A673 (cell line): ENCODE measurements around the gene TOPBP1. TPM values are rescaled to one million over a fixed set of nuclear protein-coding genes. Genes with fewer than 3 reads are reported as not detected.
A peak's percentile ranks its signal among the peaks of the same experiment; 100 is the strongest.

Experiments
- BruUV-seq: library from RNA; stranded (reverse); fragments of 400-500 nt; replicated peaks from 2 replicates; lab custom pipeline; 2021; lab: Mats Ljungman, UMichigan
- CTCF ChIA-PET: fragments of 300-600 bp; sonication (Branson Sonifier 250); formaldehyde crosslinking; loops from one replicate; lab custom pipeline; 2022; ENCODE audit warnings: antibody characterized with exemption; lab: Charles Lee
- POLR2A ChIA-PET: fragments of 300-600 bp; sonication (Branson Sonifier 250); formaldehyde crosslinking; loops from one replicate; lab custom pipeline; 2022; ENCODE audit warnings: antibody characterized with exemption; ENCODE audit not compliant: low non-redundant PET; lab: Charles Lee
- DNase-seq: peaks from one replicate; pipeline ENCODE4 v3.0.0-alpha.2; 2015; ENCODE audit warnings: low spot score
- H3K27ac ChIP-seq: fragments of 200-600 bp; sonication (generic); 2 replicates; pipeline ENCODE4 v1.5.1; 2016; ENCODE audit warnings: mixed run types, low read depth, mild to moderate bottlenecking, mixed read lengths, antibody characterized with exemption, low read length; ENCODE audit not compliant: poor library complexity, severe bottlenecking
- H3K27me3 ChIP-seq: fragments of 200-600 bp; sonication (generic); replicated peaks from 2 replicates; pipeline ENCODE4 v1.6.1; 2017; ENCODE audit warnings: mixed run types, low read depth, mild to moderate bottlenecking, mixed read lengths, antibody characterized with exemption, low read length; ENCODE audit not compliant: insufficient read depth, poor library complexity
- H3K36me3 ChIP-seq: fragments of 200-600 bp; sonication (generic); 2 replicates; pipeline ENCODE4 v1.6.1; 2016; ENCODE audit warnings: mixed run types, mild to moderate bottlenecking, mixed read lengths, antibody characterized with exemption, low read length; ENCODE audit not compliant: insufficient read depth, poor library complexity, severe bottlenecking
- H3K4me1 ChIP-seq: fragments of 200-600 bp; sonication (generic); 2 replicates; pipeline ENCODE4 v1.6.1; 2017; ENCODE audit warnings: mixed run types, mild to moderate bottlenecking, mixed read lengths, antibody characterized with exemption, low read length; ENCODE audit not compliant: insufficient read depth, poor library complexity, severe bottlenecking
- H3K4me3 ChIP-seq: fragments of 200-600 bp; sonication (generic); 2 replicates; pipeline ENCODE4 v1.5.1; 2016; ENCODE audit warnings: low read depth, mixed run types, mild to moderate bottlenecking, mixed read lengths, low read length; ENCODE audit not compliant: poor library complexity, severe bottlenecking
- H3K9me3 ChIP-seq: fragments of 200-600 bp; sonication (generic); 2 replicates; pipeline ENCODE4 v1.6.1; 2016; ENCODE audit warnings: mixed run types, low read depth, mild to moderate bottlenecking, mixed read lengths, antibody characterized with exemption, low read length; ENCODE audit not compliant: poor library complexity, severe bottlenecking
- EZH2 ChIP-seq: fragments of 200-600 bp; sonication (generic); IDR thresholded peaks from 2 replicates; pipeline ENCODE4 v1.6.1; 2017; ENCODE audit warnings: borderline replicate concordance, low read depth, mild to moderate bottlenecking, mixed read lengths, antibody characterized with exemption, low read length; ENCODE audit not compliant: poor library complexity, severe bottlenecking
- intact Hi-C: fragments of 100-400 bp; cut with micrococcal nuclease; formaldehyde crosslinking; loops from one replicate; pipeline ENCODE4 v1.10.0; 2022; ENCODE audit not compliant: unreplicated experiment
- total RNA-seq: library from RNA; stranded (reverse); gene quantifications from 2 replicates; pipeline ENCODE4 v1.2.3, GENCODE V29; 2021
- TF ChIP-seq, protein P1 (sequence below): fragments of 300-800, 200-600 bp; sonication (generic); conservative IDR thresholded peaks from 2 replicates; pipeline ENCODE4 v1.5.1; 2017; ENCODE audit warnings: low read depth, mild to moderate bottlenecking, antibody characterized with exemption, low read length, moderate library complexity, mixed read lengths

The TOPBP1 gene
- total RNA-seq, 1 experiment from 2014 or later: 59.8 TPM

DNA sequence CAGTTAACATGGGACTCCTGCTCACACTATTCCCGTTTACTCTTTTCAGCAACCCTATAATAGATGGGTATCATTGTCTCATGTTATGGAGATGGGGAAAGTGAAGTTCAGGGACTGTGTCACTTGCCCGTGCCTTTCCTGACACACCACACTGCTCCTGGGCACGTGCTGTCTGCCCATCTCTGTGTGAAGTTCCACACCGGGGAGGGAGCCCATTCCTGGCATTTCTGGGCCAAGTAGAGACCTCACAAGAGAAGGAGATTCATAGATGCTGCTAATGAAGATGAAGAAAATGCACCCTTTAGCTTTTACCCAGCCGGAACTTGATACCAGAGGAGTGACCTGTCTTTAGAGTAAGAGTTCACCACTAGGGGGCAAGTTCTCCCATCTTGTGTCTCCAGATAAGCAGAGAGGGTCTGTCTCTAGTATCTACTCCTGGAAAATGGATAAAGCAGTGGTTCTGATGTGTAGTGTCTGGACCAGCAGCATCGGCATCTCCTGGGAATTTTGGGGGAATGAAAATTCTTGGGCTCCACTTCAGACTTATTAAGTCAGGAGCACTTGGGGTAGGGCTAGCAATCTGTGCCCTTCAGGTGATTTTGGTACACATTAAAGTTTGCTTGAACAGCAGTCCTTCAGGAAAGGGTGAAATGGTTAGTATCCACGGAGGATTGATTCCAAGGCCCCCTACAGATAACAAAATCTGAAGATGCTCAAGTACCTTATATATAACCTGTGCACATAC lies 2.0 kb upstream of the TOPBP1 start:
- Histone ChIP-seq H3K9me3 (no peaks in the 10 kb centered on the region), H3K36me3 (peaks cover 7% of the 10 kb centered on the region), H3K4me1 (peaks cover 11% of the 10 kb centered on the region), H3K4me3 (no peak overlapping the region), H3K27ac (no peak overlapping the region), H3K27me3 (no peaks in the 10 kb centered on the region)
- TF ChIP-seq, protein P1, sequence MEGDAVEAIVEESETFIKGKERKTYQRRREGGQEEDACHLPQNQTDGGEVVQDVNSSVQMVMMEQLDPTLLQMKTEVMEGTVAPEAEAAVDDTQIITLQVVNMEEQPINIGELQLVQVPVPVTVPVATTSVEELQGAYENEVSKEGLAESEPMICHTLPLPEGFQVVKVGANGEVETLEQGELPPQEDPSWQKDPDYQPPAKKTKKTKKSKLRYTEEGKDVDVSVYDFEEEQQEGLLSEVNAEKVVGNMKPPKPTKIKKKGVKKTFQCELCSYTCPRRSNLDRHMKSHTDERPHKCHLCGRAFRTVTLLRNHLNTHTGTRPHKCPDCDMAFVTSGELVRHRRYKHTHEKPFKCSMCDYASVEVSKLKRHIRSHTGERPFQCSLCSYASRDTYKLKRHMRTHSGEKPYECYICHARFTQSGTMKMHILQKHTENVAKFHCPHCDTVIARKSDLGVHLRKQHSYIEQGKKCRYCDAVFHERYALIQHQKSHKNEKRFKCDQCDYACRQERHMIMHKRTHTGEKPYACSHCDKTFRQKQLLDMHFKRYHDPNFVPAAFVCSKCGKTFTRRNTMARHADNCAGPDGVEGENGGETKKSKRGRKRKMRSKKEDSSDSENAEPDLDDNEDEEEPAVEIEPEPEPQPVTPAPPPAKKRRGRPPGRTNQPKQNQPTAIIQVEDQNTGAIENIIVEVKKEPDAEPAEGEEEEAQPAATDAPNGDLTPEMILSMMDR: peak; percentile 84
- TF ChIP-seq EZH2: no peak
- intact Hi-C loops: no loop called here
- peak; percentile 82 for DNase-seq
- CTCF ChIA-PET: no interaction called here
- no TSS peak for BruUV-seq
- POLR2A ChIA-PET: no interaction called here

DNA sequence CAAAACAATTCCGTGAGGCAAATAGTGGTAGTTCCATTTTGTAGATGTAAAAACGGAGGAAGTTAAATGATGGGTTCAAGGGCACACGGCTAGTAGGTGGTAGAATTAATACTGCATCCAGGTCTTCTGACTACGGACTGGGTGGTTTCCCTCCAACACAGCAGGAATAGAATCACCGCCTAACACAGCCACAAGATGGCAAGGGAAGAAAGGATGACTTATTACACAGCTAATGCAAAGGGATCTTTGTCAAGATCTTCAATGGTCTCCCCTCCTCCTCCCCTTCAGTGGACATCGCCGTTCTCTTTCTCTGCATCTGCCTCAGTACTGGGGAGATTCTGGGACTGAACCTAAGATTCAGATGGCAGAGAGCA lies 524 bp upstream of the TOPBP1 start:
- TSS peak; percentile 91 for BruUV-seq
- Histone ChIP-seq H3K27ac (peak overlapping the region; percentile 93), H3K4me1 (peaks cover 11% of the 10 kb centered on the region), H3K9me3 (no peaks in the 10 kb centered on the region), H3K27me3 (no peaks in the 10 kb centered on the region), H3K36me3 (peaks cover 20% of the 10 kb centered on the region), H3K4me3 (peak overlapping the region; percentile 87)
- no peak for TF ChIP-seq EZH2
- TF ChIP-seq, protein P1: no peak
- intact Hi-C loops: loop anchor here (1.0 kb wide), 1 partner anchor 265 kb away; no protein-coding TSS in a partner anchor
- POLR2A ChIA-PET: no interaction called here
- CTCF ChIA-PET: interaction anchor here (0.7 kb wide), 1 partner anchor 550 kb away, joined by 3 read pairs; no protein-coding TSS in a partner anchor
- peak; percentile 34 for DNase-seq

DNA sequence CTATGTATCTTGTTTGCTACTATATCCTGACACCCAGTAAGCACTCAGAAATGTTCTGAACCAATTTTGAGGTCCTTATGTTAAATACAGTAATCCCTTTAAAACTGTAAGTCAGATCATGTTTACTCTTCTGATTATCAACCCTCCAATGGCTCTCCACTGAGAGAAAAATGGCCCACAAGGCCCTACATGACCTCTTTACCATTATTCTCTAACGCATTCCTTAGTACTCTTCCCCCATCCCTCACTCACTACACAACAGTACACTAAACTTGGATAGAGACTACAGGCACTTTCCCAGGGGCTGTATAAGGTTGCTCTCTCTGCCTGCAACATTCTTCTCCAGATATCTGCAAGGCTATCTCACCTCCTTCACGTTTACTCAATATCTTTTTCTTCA lies 1.9 kb downstream of the TOPBP1 start:
- H3K4me3 ChIP-seq: peak overlapping the region; percentile 87
- H3K27me3 ChIP-seq: no peaks in the 10 kb centered on the region
- H3K9me3 ChIP-seq: no peaks in the 10 kb centered on the region
- peaks cover 11% of the 10 kb centered on the region for H3K4me1 ChIP-seq
- H3K36me3 ChIP-seq: peaks cover 40% of the 10 kb centered on the region
- POLR2A ChIA-PET: no interaction called here
- TF ChIP-seq, protein P1: no peak
- no peak for TF ChIP-seq EZH2
- DNase-seq: no peak
- CTCF ChIA-PET: no interaction called here
- BruUV-seq: no TSS peak
- intact Hi-C loops: loop anchor here (2.0 kb wide), 1 partner anchor 145 kb away; the partner anchor contains the start of gene SRPRB
- no peak overlapping the region for H3K27ac ChIP-seq
